GM19395 (cell line): ENCODE measurements around the gene GOLGA8J.
"Not testable (repeated sequence)": the region's sequence is repeated elsewhere in the genome, so short reads cannot be mapped to it uniquely, and the experiment has no call there.

Experiments
- ATAC-seq: cut with Tn5 transposase; IDR thresholded peaks from one replicate; pipeline ENCODE4 v1.9.1; 2021; ENCODE audit warnings: mild to moderate bottlenecking, moderate library complexity; ENCODE audit not compliant: unreplicated experiment

The GOLGA8J gene, protein sequence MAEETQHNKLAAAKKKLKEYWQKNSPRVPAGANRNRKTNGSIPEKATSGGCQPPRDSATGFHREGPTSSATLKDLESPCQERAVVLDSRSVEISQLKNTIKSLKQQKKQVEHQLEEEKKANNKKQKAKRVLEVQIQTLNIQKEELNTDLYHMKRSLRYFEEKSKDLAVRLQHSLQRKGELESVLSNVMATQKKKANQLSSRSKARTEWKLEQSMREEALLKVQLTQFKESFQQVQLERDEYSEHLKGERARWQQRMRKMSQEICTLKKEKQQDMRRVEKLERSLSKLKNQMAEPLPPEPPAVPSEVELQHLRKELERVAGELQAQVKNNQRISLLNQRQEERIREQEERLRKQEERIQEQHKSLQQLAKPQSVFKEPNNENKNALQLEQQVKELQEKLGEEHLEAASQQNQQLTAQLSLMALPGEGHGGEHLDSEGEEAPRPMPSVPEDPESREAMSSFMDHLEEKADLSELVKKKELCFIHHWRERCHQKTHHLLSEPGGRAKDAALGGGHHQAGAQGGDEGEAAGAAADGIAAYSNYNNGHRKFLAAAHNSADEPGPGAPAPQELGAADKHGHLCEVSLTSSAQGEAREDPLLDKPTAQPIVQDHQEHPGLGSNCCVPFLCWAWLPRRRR

DNA sequence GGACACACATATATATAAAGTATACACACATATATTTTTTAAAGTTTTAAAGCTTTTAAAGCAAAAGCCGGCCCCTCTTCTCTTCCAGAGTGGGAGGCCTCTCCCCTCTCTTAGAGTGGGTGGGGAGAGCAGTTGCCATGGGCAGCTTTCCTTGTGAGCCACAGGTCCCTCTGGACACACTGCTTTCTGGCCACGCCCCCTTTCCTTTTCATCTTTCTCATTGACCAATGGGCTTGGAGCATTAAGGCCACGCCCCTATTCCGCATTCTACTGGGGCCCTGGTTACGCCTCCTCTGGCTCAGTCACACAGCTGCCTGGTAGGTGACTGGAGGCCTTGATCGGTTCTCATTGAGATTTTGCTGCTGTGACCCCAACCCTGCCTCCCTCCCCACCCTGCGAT is at the start of gene GOLGA8J:
Gene GOLGA8J (plus strand): TSS at position 301 of the 400 bp plus-strand sequence. CDS start 98 bp downstream, at position 399.
- not testable (repeated sequence) for ATAC-seq

DNA sequence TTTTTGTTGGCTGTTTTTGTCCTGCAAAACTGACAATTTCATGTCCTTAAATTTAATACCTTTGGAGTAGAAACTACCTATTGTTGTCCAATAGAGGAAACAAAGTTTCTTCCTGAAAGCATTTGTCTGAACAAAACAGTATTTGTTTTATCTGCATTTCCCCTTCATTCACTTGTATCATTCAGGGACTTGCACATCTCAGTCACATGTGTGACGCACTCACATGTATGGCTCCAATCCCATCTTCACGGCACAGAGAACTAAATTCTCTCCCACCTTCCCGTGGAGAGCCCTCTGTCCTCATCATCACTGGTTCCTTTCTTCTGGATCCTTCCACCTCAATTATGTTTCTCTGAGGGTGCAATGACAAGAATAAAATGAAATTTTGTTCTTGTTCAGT is 49.5 kb upstream of the GOLGA8J start:
- no peak for ATAC-seq

DNA sequence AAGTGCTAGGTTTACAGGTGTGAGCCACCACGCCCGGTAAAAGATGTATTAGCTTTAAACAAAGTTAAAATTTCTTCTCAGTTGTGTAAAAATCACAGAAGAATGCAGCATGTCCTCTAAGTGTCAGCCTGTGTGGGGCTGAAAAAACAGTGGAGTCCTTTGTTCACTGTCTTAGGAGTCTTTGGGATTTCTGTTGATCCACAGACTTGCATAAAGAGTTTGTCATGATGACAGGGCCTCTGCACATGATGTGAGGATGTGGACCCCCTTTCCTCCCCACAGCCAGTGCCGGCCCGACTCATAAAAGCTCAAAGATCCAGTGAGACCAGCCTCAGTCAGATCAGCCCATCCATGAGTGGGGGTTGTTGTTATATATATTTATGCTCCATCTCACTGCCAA is 49.0 kb upstream of the GOLGA8J start:
- no peak for ATAC-seq

DNA sequence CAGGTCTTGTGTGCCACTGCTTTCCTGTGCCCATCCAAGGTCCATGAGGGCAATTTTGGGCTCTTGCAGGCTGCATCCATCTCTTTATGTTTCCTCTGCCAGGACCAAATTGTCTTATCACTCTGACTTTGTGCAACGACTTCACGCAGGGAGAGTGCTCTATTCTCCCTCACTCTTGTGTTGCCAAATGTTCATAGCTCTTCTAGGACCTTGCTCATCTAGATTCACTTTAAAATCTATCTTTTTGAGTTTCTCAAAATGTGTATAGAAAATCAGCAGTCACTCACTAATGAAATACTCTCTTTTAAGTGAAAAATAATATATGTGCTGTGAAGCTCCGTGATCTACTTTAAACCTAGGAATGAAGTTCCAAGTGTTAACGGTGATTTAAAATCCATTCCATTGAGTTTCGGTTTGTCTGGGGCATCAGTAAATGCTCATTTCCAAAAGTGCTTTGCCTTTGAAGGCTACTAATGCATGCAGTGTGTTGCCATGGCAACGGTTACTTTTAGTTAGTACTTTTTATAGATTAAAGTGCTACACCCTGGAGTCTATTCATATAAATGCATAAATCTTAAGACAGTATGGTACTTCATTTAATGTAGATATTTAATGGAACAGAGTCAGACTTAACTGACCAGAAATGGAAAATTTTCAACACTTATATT is 46.6 kb upstream of the GOLGA8J start:
- no peak for ATAC-seq

DNA sequence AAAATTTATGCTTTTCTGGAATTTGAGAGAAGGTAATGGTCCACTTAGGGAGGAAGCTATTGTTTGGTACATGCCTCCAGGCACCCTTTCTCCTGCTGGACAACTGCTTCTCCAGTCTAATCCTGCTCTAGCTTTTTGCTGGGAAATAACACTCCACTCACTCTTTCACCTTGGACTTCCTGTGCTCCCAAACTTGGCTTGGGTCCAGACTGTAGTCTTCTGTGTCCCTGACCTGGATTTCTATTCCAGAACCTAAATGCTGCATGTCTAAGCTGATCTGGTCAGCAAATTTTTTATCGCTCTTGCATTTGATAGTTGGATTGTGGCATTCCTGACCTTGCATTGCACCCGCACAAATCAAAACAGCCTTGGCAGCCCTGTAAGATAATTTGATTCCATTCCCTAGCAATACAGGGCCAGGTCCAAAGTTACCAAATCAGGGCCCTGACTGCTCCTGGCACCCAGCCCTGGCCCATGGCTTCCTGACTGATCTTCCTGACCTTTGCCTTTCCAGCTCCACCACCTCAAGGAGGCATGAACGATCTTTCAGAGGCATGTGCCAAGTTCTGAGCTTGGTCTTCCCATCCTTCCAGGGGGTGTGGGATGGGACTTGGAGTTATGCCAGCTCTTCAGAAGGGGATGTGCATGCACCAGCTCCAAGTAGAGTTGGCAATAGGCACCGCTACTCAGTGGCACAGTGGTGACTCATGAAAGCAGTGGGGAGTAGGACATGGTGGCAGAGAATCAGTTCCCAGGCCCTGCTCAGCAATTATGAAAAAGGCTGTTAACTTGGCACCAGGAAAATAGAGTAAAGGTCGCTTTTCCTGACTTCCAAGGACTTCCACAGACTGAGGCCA is 43.9 kb upstream of the GOLGA8J start:
- ATAC-seq = no peak

DNA sequence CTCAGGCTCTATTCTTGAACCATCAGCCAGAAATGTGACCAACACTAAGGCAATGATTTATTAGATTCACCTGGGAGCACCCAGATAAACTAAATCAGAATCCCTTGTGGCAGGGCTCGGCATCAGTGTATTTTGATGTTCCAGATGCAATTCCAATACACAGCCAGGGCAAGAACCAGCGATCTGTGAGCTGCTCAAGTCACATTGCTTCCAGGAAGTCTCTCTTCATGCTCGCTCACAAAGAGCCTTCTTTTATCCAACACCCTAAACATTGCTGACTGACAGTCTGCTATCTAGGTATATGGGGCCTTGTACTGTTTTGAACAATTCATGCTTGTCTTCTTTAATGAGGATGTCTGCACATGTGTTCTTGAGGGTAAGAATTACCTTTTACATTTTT is 40.9 kb upstream of the GOLGA8J start:
- ATAC-seq = no peak

DNA sequence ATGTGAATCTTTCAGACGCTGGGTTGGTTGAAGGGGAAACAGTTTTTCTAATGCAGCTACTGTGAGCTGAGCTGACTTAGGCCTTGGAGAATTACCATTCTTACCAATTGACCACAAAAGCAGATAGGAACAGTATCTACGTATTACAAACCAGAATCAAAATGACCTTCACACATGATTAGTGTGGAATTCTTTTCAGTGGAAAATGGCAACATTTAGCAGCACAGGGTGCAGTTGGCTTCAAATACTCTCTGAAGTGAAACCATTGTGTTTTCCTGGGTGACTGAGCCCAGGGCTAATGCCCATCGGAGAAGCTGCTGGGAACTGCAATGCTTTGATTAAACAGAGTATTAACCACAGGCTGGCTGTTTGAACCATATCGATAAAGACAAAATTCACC is 40.2 kb upstream of the GOLGA8J start:
- ATAC-seq = no peak

DNA sequence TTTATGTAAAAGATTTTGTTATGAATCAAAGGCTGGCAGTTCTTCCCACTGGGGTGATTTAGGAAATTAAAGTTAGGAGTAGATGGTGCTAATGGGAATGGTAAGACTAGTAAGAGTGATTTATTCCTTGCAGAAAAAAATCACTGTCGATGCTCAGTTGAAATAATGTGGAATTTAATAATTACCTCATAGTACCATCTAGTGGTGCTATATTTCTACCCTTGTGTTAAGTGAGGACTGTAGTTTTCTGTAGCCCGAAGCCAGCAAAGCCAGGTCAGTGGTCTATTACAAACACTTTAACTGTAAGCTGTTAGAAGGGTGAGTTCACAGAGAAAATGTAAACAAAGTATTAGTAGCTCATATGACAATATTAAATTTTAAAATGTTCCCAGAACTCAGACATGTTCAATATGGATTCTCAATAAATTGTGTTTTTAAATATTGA is 39.5 kb upstream of the GOLGA8J start:
- ATAC-seq = no peak

DNA sequence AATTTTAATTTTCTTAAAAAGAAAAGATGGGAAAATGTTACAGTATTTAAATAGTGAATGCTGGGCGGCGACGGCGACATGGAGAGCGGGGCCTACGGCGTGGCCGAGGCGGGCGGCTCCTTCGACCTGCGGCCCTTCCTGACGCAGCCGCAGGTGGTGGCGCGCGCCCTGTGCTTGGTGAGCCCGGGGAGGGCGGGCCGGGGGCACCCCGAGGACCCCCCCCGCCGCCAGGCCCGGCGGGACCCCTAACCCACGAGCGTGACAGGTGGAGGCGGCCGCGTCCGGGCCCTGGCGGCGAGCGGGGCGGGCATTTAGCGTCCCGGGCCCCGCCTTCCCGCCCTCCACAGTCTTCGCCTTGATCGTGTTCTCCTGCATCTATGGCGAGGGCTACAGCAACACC is 38.4 kb upstream of the GOLGA8J start:
- ATAC-seq = no peak

DNA sequence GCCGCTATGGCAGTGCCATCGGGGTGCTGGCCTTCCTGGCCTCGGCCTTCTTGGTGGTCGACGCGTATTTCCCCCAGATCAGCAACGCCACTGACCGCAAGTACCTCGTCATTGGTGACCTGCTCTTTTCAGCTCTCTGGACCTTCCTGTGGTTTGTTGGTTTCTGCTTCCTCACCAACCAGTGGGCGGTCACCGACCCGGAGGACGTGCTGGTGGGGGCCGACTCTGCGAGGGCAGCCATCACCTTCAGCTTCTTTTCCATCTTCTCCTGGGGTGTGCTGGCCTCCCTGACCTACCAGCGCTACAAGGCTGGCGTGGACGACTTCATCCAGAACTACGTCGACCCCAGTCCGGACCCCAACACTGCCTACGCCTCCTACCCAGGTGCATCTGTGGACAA is 37.9 kb upstream of the GOLGA8J start:
- ATAC-seq = not testable (repeated sequence)

DNA sequence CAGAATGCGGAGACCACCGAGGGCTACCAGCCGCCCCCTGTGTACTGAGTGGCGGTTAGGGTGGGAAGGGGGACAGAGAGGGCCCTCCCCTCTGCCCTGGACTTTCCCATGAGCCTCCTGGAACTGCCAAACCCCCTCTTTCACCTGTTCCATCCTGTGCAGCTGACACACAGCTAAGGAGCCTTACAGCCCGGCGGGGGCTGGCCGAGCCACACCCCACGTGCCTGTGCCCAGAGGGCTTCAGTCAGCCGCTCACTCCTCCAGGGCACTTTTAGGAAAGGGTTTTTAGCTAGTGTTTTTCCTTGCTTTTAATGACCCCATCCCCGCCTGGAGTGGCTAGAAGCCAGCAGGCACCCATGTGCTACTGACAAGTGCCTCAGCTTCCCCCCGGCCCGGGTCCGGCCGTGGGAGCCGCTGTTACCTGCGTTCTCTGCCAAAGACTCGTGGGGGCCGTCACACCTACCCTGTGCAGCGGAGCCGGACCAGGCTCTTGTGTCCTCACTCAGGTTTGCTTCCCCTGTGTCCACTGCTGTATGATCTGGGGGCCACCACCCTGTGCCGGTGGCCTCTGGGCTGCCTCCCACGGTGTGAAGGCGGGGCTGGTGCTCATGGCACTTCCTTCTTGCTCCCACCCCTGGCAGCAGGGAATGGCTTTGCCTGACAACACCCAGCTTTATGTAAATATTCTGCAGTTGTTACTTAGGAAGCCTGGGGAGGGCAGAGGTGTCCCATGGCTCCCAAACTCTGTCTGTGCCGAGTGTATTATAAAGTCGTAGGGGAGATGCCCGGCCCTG is 37.3 kb upstream of the GOLGA8J start:
- not testable (repeated sequence) for ATAC-seq

DNA sequence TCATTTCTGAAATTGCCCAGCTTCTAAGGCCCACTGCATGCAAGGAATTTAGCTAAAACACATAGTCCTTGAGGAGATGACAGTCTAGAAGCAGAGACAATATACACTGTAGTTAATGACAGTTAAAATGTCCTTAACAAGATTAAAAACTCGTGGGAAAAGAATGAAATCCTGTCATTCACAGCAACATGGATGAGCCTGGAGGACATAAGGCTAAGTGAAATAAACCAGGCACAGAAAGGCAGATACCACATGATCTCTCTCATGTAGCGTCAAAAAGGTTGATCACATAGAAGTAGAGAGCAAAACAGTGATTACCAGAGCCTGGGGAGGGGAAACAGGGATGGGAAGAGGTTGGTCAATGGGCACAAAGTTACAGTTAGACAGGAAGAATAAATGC is 36.3 kb upstream of the GOLGA8J start:
- no peak for ATAC-seq

DNA sequence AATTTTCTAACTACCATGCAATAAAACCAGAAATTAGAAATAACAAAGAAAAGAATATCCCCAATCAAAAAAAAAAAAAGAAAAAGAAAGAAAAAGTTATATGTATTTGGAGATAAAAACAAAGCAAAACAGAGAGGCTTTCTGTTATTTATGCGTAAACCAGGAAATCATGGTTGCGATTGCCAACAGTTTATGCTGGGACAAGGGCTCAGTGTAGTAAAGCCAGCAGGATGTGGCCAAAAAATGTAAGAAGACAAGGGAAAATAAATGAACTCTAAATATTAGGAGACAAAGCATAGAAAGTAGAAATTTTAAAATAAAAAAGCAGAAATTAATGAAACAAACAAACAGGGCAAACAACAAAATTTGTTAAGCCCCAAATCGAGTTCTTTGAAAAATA is 27.2 kb upstream of the GOLGA8J start:
- no peak for ATAC-seq

DNA sequence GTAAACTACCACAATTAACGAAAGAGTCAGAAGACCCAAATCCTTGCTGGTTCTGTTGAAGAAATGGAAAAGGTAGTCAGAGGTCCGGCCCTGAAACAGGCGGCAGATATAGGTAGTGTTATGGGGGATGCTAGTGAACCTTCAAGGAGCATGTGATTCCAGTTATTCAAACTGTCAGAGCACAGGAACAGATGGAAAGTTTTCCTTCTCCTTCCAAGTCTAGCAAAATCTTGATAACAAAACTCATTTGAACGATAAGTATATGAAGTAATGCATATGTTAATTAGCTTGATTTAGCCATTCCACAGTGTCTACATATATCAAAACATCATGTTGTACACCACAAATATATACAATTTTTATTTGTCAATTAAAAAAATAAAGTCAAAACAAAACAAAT is 26.6 kb upstream of the GOLGA8J start:
- no peak for ATAC-seq

DNA sequence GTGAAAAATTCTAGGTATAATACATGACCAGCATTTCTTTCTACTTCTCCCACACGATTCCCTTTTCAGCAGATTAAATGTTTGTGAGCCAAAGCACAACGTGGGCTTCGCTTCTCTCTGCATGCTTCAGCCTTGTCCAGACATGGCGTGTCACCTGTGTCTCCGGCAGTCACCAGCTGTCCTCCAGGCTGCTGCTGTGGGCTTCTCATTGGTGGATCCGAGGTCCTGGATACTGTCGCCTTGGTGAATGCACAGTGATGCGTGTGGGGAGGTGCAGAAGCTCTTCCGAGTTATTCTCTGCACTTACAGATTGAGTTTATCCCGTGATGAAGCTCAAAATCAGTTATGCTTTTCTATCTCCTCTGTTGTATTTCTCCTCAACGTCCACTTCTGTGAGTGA is 23.0 kb upstream of the GOLGA8J start:
- no peak for ATAC-seq

DNA sequence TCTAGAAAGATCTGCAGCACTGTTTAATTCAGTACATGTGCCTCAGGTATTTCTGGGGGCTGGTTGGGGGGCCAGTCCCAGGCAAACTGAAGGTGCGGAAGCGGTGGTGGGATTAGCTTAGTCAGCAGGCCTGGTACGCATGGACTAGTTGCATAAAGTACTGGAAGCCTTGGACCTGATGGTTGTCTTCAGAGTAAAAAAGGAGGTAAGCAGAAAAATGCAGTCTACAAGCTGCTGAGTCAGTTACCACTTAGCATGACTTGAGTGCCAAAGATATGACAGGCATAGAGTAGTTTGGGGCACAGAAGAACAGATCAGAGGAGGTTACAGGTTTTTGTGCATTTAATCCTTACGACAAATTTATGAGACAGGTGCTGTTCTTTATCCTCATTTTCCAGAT is 19.9 kb upstream of the GOLGA8J start:
- ATAC-seq = no peak

DNA sequence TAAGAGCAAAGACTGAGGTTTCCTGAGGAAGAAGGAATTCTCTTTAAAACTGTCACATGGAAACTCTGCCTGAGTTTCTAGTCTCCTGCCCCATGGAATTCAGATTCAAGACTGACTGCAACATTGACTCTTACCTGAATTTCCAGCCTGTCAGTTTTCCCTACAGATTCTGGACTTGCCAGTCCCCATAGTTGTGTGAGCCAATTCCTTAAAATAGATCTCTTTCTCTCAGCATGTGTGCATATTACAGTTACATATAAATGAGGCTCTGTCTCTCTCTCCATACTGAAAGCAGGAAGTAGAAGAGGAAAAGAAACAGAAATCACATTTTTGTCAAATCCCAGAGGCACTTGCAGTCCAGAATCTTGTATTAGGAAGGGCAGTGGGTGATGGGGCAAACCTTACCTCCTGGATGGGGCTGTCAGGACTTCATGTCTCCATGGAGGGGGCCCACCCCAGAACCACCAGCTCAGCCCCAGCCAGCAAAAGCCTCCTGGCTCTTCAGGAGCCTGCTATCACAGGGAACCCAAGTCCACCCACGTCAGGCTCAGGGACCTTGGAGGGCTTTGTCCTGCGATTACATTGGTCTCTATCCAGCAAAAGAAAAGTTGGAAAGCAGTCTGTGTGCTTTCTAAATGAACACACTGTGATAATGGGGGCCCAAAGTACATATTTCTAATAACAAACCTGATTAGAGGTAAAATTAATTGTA is 18.8 kb upstream of the GOLGA8J start:
- no peak for ATAC-seq

DNA sequence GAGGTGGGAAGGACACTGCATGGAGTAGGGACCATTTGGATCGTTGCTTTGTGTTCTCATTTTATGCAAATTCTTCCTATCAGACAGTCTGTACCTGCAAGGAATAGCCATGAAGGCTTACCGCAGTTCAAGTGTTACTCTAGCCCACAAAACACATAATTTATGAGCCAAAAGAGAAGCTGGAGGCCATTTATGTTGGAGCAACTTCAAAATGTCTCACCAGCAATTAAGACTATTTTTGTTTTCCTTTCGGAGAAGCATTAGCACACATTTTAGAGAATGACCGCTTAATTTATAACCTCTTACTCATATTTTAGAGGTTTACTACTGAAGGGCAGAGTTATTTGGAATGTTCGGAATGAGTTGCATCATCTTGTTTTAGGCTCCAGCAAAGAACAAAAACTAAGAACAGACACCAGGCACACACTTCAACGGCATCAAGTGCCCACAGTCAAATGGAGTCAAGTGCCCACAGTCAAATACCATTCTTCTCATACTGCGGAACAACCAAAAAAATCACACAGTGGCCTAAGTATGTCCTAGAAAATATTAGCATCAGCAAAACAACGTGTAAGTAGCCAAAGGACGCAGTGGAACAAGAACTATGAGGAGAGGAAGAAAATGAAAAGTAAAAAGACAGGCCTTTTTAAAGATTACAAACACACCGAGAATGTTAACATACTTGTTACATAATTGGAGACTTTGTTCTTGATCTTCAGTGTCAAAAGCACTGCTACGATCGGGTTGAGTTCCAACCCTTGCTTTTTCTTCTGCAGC is 17.5 kb upstream of the GOLGA8J start:
- ATAC-seq = no peak

DNA sequence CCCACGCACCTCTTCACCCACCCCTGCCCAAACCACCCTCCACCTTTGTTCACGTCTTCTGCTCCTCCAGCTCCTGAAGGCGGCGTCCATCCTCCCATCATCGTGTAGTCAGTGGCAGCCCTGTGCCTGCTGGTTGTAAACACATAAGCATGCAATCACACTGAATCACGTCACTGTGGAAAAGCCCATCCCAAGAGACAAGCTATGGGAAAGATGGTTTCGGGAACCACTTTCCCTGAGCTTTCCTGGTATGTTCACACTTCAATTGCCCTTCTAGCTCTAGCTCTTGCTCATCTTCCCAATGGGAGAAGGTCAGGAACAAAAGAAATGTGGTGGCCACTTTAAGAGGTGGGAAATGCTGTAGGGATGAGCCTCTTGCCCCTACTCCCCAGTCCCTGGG is 14.4 kb upstream of the GOLGA8J start:
- no peak for ATAC-seq
